ENCODE results near the gene UCK2.

Gene UCK2

DNA sequence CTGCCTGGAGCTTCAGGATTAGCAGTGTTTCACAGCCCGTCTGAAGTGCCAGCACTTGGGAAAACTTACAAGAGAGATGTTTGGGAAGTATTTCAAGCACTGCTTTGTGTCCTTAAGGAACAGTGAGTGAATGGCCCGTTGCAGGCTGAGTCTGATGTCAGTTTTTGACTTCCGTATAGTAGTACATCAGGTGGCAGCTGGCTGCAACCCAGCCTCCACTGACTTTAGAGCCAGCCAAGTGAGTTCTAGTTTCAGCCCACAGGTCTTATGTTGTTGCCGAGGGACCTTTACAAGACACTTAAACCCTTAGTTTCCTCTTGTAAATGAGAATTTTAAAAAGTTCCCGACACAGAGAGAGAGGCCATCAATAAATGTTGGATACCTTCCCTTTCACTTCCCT is 35.0 kb downstream of the UCK2 start:
- no peak overlapping the region for H3K9ac ChIP-seq (ENCODE audit: low read length)
- H3K36me3 ChIP-seq (ENCODE audit: control insufficient read depth in 1 of 2, insufficient read depth in 2 of 2, low read depth in 1 of 2, low read length in 2 of 2) = peaks cover 0 to 3% of the 10 kb centered on the region in 2 experiments
- H2BK5ac ChIP-seq (ENCODE audit: low read depth, low read length, poor library complexity, severe bottlenecking) = no peak overlapping the region
- no peak overlapping the region for H2BK120ac ChIP-seq (ENCODE audit: low read depth, low read length)
- no peak for DNase-seq
- peaks cover 14% of the 10 kb centered on the region for H3K79me1 ChIP-seq (replicated peaks; ENCODE audit: low read length, poor library complexity, severe bottlenecking)
- 94% methylated on average over 4 of the region's 5 CpGs for WGBS
- H3K27ac ChIP-seq (ENCODE audit: low read length, poor library complexity, severe bottlenecking) = no peak overlapping the region
- H3K4ac ChIP-seq (ENCODE audit: low read depth in 1 of 2, low read length in 2 of 2) = no peak overlapping the region
- no peak overlapping the region for H2BK12ac ChIP-seq (ENCODE audit: low read length in 2 of 2)
- H2AK5ac ChIP-seq (ENCODE audit: low read length, severe bottlenecking) = no peak overlapping the region
- no peak overlapping the region for H3K4me3 ChIP-seq (ENCODE audit: insufficient read depth in 1 of 2, low read depth in 1 of 2, low read length in 2 of 2)
- H4K8ac ChIP-seq (ENCODE audit: low read length) = no peak overlapping the region
- no peak overlapping the region for H3K14ac ChIP-seq (ENCODE audit: low read length in 2 of 2)
- H4K91ac ChIP-seq (ENCODE audit: low read length) = no peak overlapping the region
- H3K9me3 ChIP-seq (ENCODE audit: control insufficient read depth, low read length) = no peaks in the 10 kb centered on the region
- no peak overlapping the region for H2BK15ac ChIP-seq (ENCODE audit: low read depth, poor library complexity, severe bottlenecking)
- no peak overlapping the region for H3K4me2 ChIP-seq (ENCODE audit: low read length, poor library complexity, severe bottlenecking)
- H3K18ac ChIP-seq (ENCODE audit: low read depth in 1 of 2, low read length in 2 of 2) = no peak overlapping the region
- H2AFZ ChIP-seq (ENCODE audit: low read depth, low read length) = no peak overlapping the region
- H3K23ac ChIP-seq (ENCODE audit: low read length in 2 of 2) = no peak overlapping the region
- H3K27me3 ChIP-seq (ENCODE audit: control insufficient read depth in 1 of 2, insufficient read depth in 1 of 2, low read length in 2 of 2) = no peaks in the 10 kb centered on the region
- H3K4me1 ChIP-seq (ENCODE audit: control insufficient read depth, insufficient read depth, low read depth, low read length) = peaks cover 14% of the 10 kb centered on the region

DNA sequence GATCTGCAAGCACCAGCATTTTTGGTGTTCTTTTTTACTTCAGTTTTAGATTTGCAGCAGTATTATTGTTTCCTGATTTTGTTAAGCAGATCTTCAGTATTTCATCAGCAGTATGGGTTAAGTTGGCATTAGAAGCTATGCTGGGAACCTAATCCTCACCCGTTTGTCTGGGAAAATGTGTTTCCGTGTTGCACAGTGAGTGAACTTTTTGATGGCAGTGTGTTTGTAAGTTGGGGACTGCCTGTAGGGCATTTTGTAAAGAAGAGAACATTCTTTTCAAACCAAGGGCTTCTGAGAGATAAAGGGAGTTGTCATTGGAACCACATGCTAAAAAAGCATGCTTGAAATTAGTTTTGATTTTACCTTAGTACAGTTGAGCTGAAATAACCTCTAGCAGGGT is 35.9 kb downstream of the UCK2 start:
- no peak overlapping the region for H3K27ac ChIP-seq (ENCODE audit: low read length, poor library complexity, severe bottlenecking)

DNA sequence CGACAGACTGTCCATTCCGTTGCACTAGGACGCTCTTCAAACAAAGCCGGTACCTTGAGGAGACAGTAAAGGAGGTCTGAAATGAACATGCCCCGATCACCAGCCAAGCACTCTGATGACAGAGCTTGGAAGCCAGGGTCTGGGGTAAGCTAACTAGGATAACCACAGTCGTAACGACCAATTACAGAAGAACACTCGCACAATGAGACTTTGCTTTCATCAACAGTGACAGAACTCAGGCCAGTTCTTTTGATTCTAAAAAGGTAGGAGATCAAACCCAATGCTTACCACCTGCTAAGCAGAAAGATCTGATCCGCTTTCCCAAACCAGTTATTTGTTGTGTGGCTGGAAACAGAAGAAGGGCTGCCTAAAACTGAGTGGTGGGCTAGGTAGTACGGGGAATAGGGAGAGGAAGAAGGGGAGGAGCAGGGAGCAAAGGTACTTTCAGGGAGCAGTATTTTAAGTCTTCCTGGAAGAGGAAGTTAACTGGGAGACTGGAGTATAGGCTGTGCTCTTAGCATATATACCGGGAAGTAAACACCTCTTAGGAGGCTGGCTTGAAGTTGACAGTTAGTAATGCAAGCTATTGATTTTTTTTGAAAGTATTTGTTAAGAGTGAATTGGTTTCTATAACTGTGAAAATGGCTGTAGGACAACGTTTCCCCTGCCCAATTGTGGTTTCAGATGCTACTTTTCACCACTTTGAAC is 38.4 kb downstream of the UCK2 start:
- peaks cover 9% of the 10 kb centered on the region for H3K79me1 ChIP-seq (replicated peaks; ENCODE audit: low read length, poor library complexity, severe bottlenecking)
- no peaks in the 10 kb centered on the region for H3K4me1 ChIP-seq (ENCODE audit: control insufficient read depth, insufficient read depth, low read depth, low read length)
- H3K18ac ChIP-seq (ENCODE audit: low read depth in 1 of 2, low read length in 2 of 2) = no peak overlapping the region
- H3K4me2 ChIP-seq (ENCODE audit: low read length, poor library complexity, severe bottlenecking) = no peak overlapping the region
- no peak overlapping the region for H2AK5ac ChIP-seq (ENCODE audit: low read length, severe bottlenecking)
- 97% methylated on average over 12 of the region's 12 CpGs for WGBS
- H3K14ac ChIP-seq (ENCODE audit: low read length in 2 of 2) = no peak overlapping the region
- no peak overlapping the region for H2BK15ac ChIP-seq (ENCODE audit: low read depth, poor library complexity, severe bottlenecking)
- no peak overlapping the region for H4K8ac ChIP-seq (ENCODE audit: low read length)
- no peaks in the 10 kb centered on the region for H3K9me3 ChIP-seq (ENCODE audit: control insufficient read depth, low read length)
- H3K4ac ChIP-seq (ENCODE audit: low read depth in 1 of 2, low read length in 2 of 2) = no peak overlapping the region
- no peak overlapping the region for H2BK5ac ChIP-seq (ENCODE audit: low read depth, low read length, poor library complexity, severe bottlenecking)
- H4K91ac ChIP-seq (ENCODE audit: low read length) = no peak overlapping the region
- H3K23ac ChIP-seq (ENCODE audit: low read length in 2 of 2) = no peak overlapping the region
- no peak overlapping the region for H2AFZ ChIP-seq (ENCODE audit: low read depth, low read length)
- H2BK120ac ChIP-seq (ENCODE audit: low read depth, low read length) = no peak overlapping the region
- no peaks in the 10 kb centered on the region for H3K27me3 ChIP-seq (ENCODE audit: control insufficient read depth in 1 of 2, insufficient read depth in 1 of 2, low read length in 2 of 2)
- H3K4me3 ChIP-seq (ENCODE audit: insufficient read depth in 1 of 2, low read depth in 1 of 2, low read length in 2 of 2) = no peak overlapping the region
- H3K27ac ChIP-seq (ENCODE audit: low read length, poor library complexity, severe bottlenecking) = no peak overlapping the region
- H3K9ac ChIP-seq (ENCODE audit: low read length) = no peak overlapping the region
- no peak for DNase-seq
- H3K36me3 ChIP-seq (ENCODE audit: control insufficient read depth in 1 of 2, insufficient read depth in 2 of 2, low read depth in 1 of 2, low read length in 2 of 2) = peaks cover 0 to 3% of the 10 kb centered on the region in 2 experiments
- H2BK12ac ChIP-seq (ENCODE audit: low read length in 2 of 2) = no peak overlapping the region

More for the DNA sequence above, 35.9 kb downstream of the UCK2 start:
- H3K4me2 ChIP-seq (ENCODE audit: low read length, poor library complexity, severe bottlenecking) = no peak overlapping the region
- no peak overlapping the region for H4K91ac ChIP-seq (ENCODE audit: low read length)
- no peak overlapping the region for H2BK15ac ChIP-seq (ENCODE audit: low read depth, poor library complexity, severe bottlenecking)
- H3K27me3 ChIP-seq (ENCODE audit: control insufficient read depth in 1 of 2, insufficient read depth in 1 of 2, low read length in 2 of 2) = no peaks in the 10 kb centered on the region
- H3K18ac ChIP-seq (ENCODE audit: low read depth in 1 of 2, low read length in 2 of 2) = no peak overlapping the region
- H3K4ac ChIP-seq (ENCODE audit: low read depth in 1 of 2, low read length in 2 of 2) = no peak overlapping the region
- no peak overlapping the region for H2AFZ ChIP-seq (ENCODE audit: low read depth, low read length)
- peaks cover 0 to 3% of the 10 kb centered on the region in 2 experiments for H3K36me3 ChIP-seq (ENCODE audit: control insufficient read depth in 1 of 2, insufficient read depth in 2 of 2, low read depth in 1 of 2, low read length in 2 of 2)
- H2AK5ac ChIP-seq (ENCODE audit: low read length, severe bottlenecking) = peak overlapping the region; percentile 76
- no peak overlapping the region for H3K4me3 ChIP-seq (ENCODE audit: insufficient read depth in 1 of 2, low read depth in 1 of 2, low read length in 2 of 2)
- H3K9me3 ChIP-seq (ENCODE audit: control insufficient read depth, low read length) = no peaks in the 10 kb centered on the region
- H3K79me1 ChIP-seq (replicated peaks; ENCODE audit: low read length, poor library complexity, severe bottlenecking) = peaks cover 14% of the 10 kb centered on the region
- H4K8ac ChIP-seq (ENCODE audit: low read length) = no peak overlapping the region
- 96% methylated on average over 2 of the region's 2 CpGs for WGBS
- no peak for DNase-seq
- no peak overlapping the region for H2BK12ac ChIP-seq (ENCODE audit: low read length in 2 of 2)
- H3K23ac ChIP-seq (ENCODE audit: low read length in 2 of 2) = no peak overlapping the region
- peaks cover 9% of the 10 kb centered on the region for H3K4me1 ChIP-seq (ENCODE audit: control insufficient read depth, insufficient read depth, low read depth, low read length)
- H2BK5ac ChIP-seq (ENCODE audit: low read depth, low read length, poor library complexity, severe bottlenecking) = no peak overlapping the region
- H2BK120ac ChIP-seq (ENCODE audit: low read depth, low read length) = no peak overlapping the region
- no peak overlapping the region for H3K14ac ChIP-seq (ENCODE audit: low read length in 2 of 2)
- no peak overlapping the region for H3K9ac ChIP-seq (ENCODE audit: low read length)

DNA sequence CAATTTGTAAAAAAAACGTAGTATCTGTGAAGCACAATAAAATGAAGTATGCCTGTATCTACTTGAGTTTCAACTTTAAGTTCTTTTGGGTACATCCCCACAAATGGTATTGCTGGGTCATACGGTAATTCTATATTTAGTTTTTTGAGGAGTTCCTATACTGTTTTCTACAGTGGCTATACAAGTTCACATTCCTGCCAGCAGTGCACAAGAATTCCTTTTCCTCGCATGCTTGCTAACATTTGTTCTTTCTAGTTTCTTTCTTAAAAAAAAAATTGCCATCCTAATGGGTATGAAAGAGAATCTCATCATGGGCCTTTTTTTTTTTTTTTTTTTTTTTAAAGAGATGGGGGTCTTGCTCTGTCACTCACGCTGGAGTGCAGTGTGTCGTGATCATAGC is 41.9 kb downstream of the UCK2 start:
- Histone ChIP-seq H2BK5ac (ENCODE audit: low read depth, low read length, poor library complexity, severe bottlenecking) (no peak overlapping the region), H4K91ac (ENCODE audit: low read length) (no peak overlapping the region), H3K23ac (ENCODE audit: low read length in 2 of 2) (no peak overlapping the region), H3K14ac (ENCODE audit: low read length in 2 of 2) (no peak overlapping the region), H4K8ac (ENCODE audit: low read length) (no peak overlapping the region), H3K36me3 (ENCODE audit: control insufficient read depth in 1 of 2, insufficient read depth in 2 of 2, low read depth in 1 of 2, low read length in 2 of 2) (peaks cover 0 to 3% of the 10 kb centered on the region in 2 experiments), H3K9me3 (ENCODE audit: control insufficient read depth, low read length) (peaks cover 2% of the 10 kb centered on the region), H2AFZ (ENCODE audit: low read depth, low read length) (no peak overlapping the region), H3K4me2 (ENCODE audit: low read length, poor library complexity, severe bottlenecking) (no peak overlapping the region), H2BK12ac (ENCODE audit: low read length in 2 of 2) (no peak overlapping the region), H3K4ac (ENCODE audit: low read depth in 1 of 2, low read length in 2 of 2) (no peak overlapping the region), H3K9ac (ENCODE audit: low read length) (no peak overlapping the region), H3K4me1 (ENCODE audit: control insufficient read depth, insufficient read depth, low read depth, low read length) (no peaks in the 10 kb centered on the region), H3K4me3 (ENCODE audit: insufficient read depth in 1 of 2, low read depth in 1 of 2, low read length in 2 of 2) (no peak overlapping the region), H2AK5ac (ENCODE audit: low read length, severe bottlenecking) (no peak overlapping the region), H3K18ac (ENCODE audit: low read depth in 1 of 2, low read length in 2 of 2) (no peak overlapping the region), H2BK15ac (ENCODE audit: low read depth, poor library complexity, severe bottlenecking) (no peak overlapping the region), H3K27me3 (ENCODE audit: control insufficient read depth in 1 of 2, insufficient read depth in 1 of 2, low read length in 2 of 2) (no peaks in the 10 kb centered on the region), H3K27ac (ENCODE audit: low read length, poor library complexity, severe bottlenecking) (no peak overlapping the region), H2BK120ac (ENCODE audit: low read depth, low read length) (no peak overlapping the region), H3K79me1 (replicated peaks; ENCODE audit: low read length, poor library complexity, severe bottlenecking) (peaks cover 14% of the 10 kb centered on the region)
- no peak for DNase-seq
- 91% methylated on average over 3 of the region's 5 CpGs for WGBS
